Stimulated activated CD8-positive, alpha-beta memory T cell treated with anti-CD3 and anti-CD28 coated beads, Interleukin-15, amount 100 ng/mL, for 1 hour (primary cell): ENCODE data around the gene SLC6A11.

Experiments
- DNase-seq: peaks from one replicate; pipeline ENCODE4 v3.0.0-alpha.2; 2020; ENCODE audit warnings: low read depth

Gene SLC6A11

GRCh38 chr3:10790713-10791112 is 25.3 kb upstream of the SLC6A11 start:
- no peak for DNase-seq

GRCh38 chr3:10792208-10792607 is 23.8 kb upstream of the SLC6A11 start:
- DNase-seq = no peak

GRCh38 chr3:10798600-10799367 is 17.2 kb upstream of the SLC6A11 start:
- no peak for DNase-seq

- DNase-seq = no peak
These were observed 11.8 kb upstream of the SLC6A11 start for GRCh38 chr3:10804183-10804648.

GRCh38 chr3:10806006-10806405 is 10.0 kb upstream of the SLC6A11 start:
- no peak for DNase-seq

- no peak for DNase-seq
These were observed 7.8 kb upstream of the SLC6A11 start for GRCh38 chr3:10808130-10808735.

- no peak for DNase-seq
These were observed 7.1 kb upstream of the SLC6A11 start for GRCh38 chr3:10808974-10809373.

- DNase-seq = no peak
These were observed 5.7 kb upstream of the SLC6A11 start for GRCh38 chr3:10810376-10810775.

GRCh38 chr3:10813425-10813824 is 2.6 kb upstream of the SLC6A11 start:
- no peak for DNase-seq

GRCh38 chr3:10814623-10815022 is 1.4 kb upstream of the SLC6A11 start:
- no peak for DNase-seq

GRCh38 chr3:10815487-10815886 is 541 bp upstream of the SLC6A11 start:
- DNase-seq = no peak

- DNase-seq = no peak
These were observed 830 bp downstream of the SLC6A11 start for GRCh38 chr3:10816863-10817253.

- no peak for DNase-seq
These were observed 1.5 kb downstream of the SLC6A11 start for GRCh38 chr3:10817506-10817905.

GRCh38 chr3:10822055-10822454 is 6.0 kb downstream of the SLC6A11 start:
- DNase-seq = no peak

GRCh38 chr3:10822708-10823515 is 6.9 kb downstream of the SLC6A11 start:
- DNase-seq = no peak

- DNase-seq = no peak
These were observed 7.4 kb downstream of the SLC6A11 start for GRCh38 chr3:10823516-10823818.

- DNase-seq = no peak
These were observed 8.4 kb downstream of the SLC6A11 start for GRCh38 chr3:10824468-10824867.

- DNase-seq = no peak
These were observed 17.9 kb downstream of the SLC6A11 start for GRCh38 chr3:10833855-10834414.

- DNase-seq = no peak
These were observed 18.9 kb downstream of the SLC6A11 start for GRCh38 chr3:10834951-10835350.

- DNase-seq = no peak
These were observed 19.4 kb downstream of the SLC6A11 start for GRCh38 chr3:10835406-10835805.

GRCh38 chr3:10836676-10837075 is 20.6 kb downstream of the SLC6A11 start:
- DNase-seq = no peak

GRCh38 chr3:10837849-10838248 is 21.8 kb downstream of the SLC6A11 start:
- no peak for DNase-seq

GRCh38 chr3:10839167-10839566 is 23.1 kb downstream of the SLC6A11 start:
- DNase-seq = no peak
